ENCODE data around the gene HCFC1R1.

GRCh38 chr16:2986623-2987188, 37.0 kb downstream of the HCFC1R1 start:
- TF ChIP-seq CTCF (conservative IDR thresholded peaks at IDR 0.05; ENCODE audit: low read depth, low read length): no peak
- no peak for TF ChIP-seq EZH2 (IDR thresholded peaks at IDR 0.05; ENCODE audit: borderline replicate concordance, low read depth, low read length, poor library complexity, severe bottlenecking)

Data from A673 (cell line).